ENCODE measurements around the gene BTN1A1.

DNA sequence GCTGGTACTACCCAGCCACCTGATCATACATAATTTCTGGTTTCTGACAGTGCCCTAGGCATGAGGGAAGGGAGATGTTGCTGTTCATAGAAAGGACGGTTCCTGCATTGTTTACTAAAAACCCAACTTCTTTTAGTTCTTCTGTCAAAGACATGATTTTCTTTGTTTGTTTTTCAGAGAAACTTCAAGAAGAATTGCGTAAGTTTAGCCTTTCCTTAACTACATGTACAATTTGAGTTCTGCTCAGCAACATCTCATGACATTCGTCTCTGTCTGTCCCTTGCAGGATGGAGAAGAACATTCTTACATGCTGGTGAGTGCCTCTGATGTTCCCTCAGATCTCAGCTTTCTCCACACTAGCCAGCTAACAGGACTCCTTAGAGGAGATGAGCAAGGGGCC is 34.3 kb upstream of the BTN1A1 start:
- no peak for TF ChIP-seq POLR2AphosphoS5 (IDR thresholded peaks at IDR 0.05; ENCODE audit: low read depth, low read length)
- TF ChIP-seq, protein P1, sequence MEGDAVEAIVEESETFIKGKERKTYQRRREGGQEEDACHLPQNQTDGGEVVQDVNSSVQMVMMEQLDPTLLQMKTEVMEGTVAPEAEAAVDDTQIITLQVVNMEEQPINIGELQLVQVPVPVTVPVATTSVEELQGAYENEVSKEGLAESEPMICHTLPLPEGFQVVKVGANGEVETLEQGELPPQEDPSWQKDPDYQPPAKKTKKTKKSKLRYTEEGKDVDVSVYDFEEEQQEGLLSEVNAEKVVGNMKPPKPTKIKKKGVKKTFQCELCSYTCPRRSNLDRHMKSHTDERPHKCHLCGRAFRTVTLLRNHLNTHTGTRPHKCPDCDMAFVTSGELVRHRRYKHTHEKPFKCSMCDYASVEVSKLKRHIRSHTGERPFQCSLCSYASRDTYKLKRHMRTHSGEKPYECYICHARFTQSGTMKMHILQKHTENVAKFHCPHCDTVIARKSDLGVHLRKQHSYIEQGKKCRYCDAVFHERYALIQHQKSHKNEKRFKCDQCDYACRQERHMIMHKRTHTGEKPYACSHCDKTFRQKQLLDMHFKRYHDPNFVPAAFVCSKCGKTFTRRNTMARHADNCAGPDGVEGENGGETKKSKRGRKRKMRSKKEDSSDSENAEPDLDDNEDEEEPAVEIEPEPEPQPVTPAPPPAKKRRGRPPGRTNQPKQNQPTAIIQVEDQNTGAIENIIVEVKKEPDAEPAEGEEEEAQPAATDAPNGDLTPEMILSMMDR (IDR thresholded peaks at IDR 0.05) = no peak

Measured in Panc1 (cell line).